HCT116 (cell line): ENCODE data around the gene SLC4A2. TPM values are rescaled to one million over a fixed set of nuclear protein-coding genes. Genes with fewer than 3 reads are reported as not detected.

Experiments
- ATAC-seq: fragments of 200-7000 bp; cut with Tn5 transposase; 2 replicates; pipeline ENCODE4 v1.9.1; 2020; ENCODE audit warnings: mild to moderate bottlenecking, moderate library complexity
- BruUV-seq: library from RNA; stranded (reverse); fragments of 400-500 nt; replicated peaks from 2 replicates; lab custom pipeline; 2021; lab: Mats Ljungman, UMichigan
- CTCF ChIA-PET: fragments of 300-600 bp; sonication (Branson Sonifier 250); formaldehyde crosslinking; loops from one replicate; lab custom pipeline; 2021; ENCODE audit warnings: antibody characterized with exemption; lab: Charles Lee
- POLR2A ChIA-PET: fragments of 300-600, 350-600 bp; sonication (Branson Sonifier 250); formaldehyde crosslinking; loops from one replicate; lab custom pipeline; 2021; ENCODE audit warnings: antibody characterized with exemption; lab: Charles Lee
- RAD21 ChIA-PET, 2 experiments: fragments of 300-600 bp; sonication (Branson Sonifier 250); formaldehyde crosslinking; loops; one replicate each; lab custom pipeline; 2023; ENCODE audit warnings: low total read pairs in 2 of 2; ENCODE audit not compliant: uncharacterized antibody in 2 of 2, unreplicated experiment in 2 of 2, low non-redundant PET in 1 of 2; lab: Charles Lee
- DNase-seq: peaks from one replicate; pipeline ENCODE4 v3.0.0-alpha.2; 2010; ENCODE audit warnings: low read depth, low spot score
- H2AFZ ChIP-seq: fragments of 200-600 bp; shearing (Covaris generic), sonication (generic); 2 replicates; pipeline ENCODE4 v1.6.1; 2017; ENCODE audit warnings: low read depth, mixed run types, mixed read lengths, antibody characterized with exemption, low read length; ENCODE audit not compliant: poor library complexity, severe bottlenecking
- H3K27ac ChIP-seq: 2 replicates; pipeline ENCODE4 v1.5.1; 2012; ENCODE audit warnings: low read depth, low read length
- H3K27me3 ChIP-seq: fragments of 200-600 bp; sonication (generic); 2 replicates; pipeline ENCODE4 v1.6.1; 2016; ENCODE audit warnings: mixed run types, low read length, mixed read lengths; ENCODE audit not compliant: insufficient read depth
- H3K36me3 ChIP-seq, 2 experiments: fragments of 200-500 bp in 1 of 2; fragments of 200-600 bp in 1 of 2; sonication (Bioruptor generic) in 1 of 2; sonication (generic) in 1 of 2; 2 replicates each; pipeline versions ENCODE4 v1.5.1 to v1.6.1; 2014 to 2016; ENCODE audit warnings: low read length in 2 of 2, inconsistent platforms in 1 of 2, mixed read lengths in 1 of 2, mixed run types in 1 of 2; ENCODE audit not compliant: insufficient read depth in 2 of 2, control insufficient read depth in 1 of 2
- H3K4me1 ChIP-seq, 2 experiments: fragments of 200-600 bp in 1 of 2; sonication (generic) in 1 of 2; 2 replicates each; pipeline versions ENCODE4 v1.5.1 to v1.6.1; 2012 to 2017; ENCODE audit warnings: low read length in 2 of 2, inconsistent platforms in 1 of 2, mild to moderate bottlenecking in 1 of 2, mixed read lengths in 1 of 2, mixed run types in 1 of 2, moderate library complexity in 1 of 2; ENCODE audit not compliant: insufficient read depth in 2 of 2, control insufficient read depth in 1 of 2
- H3K4me2 ChIP-seq: fragments of 200-600 bp; sonication (generic); 2 replicates; pipeline ENCODE4 v1.6.1; 2017; ENCODE audit warnings: mixed run types, low read length, mixed read lengths
- H3K4me3 ChIP-seq, 2 experiments: fragments of 200-600 bp in 1 of 2; sonication (generic) in 1 of 2; replicated peaks in 1 of 2; 2 replicates each; pipeline ENCODE4 v1.5.1; 2011 to 2016; ENCODE audit warnings: low read length in 2 of 2, control low read depth in 1 of 2, low read depth in 1 of 2, mild to moderate bottlenecking in 1 of 2, mixed read lengths in 1 of 2, mixed run types in 1 of 2
- H3K79me2 ChIP-seq: fragments of 200-600 bp; sonication (generic); 2 replicates; pipeline ENCODE4 v1.6.1; 2017; ENCODE audit warnings: mild to moderate bottlenecking, mixed run types, low read length, moderate library complexity, mixed read lengths; ENCODE audit not compliant: insufficient read depth
- H3K9ac ChIP-seq: fragments of 200-600 bp; sonication (generic); 2 replicates; pipeline ENCODE4 v1.6.1; 2016; ENCODE audit warnings: low read length, mixed read lengths
- H3K9me2 ChIP-seq: fragments of 200-600 bp; sonication (generic), shearing (Covaris generic); 2 replicates; pipeline ENCODE4 v1.6.1; 2017; ENCODE audit warnings: mixed run types, mild to moderate bottlenecking, moderate library complexity; ENCODE audit not compliant: insufficient read depth
- H3K9me3 ChIP-seq, 2 experiments: fragments of 200-500 bp in 1 of 2; fragments of 200-600 bp in 1 of 2; sonication (Bioruptor generic) in 1 of 2; sonication (generic) in 1 of 2; 2 replicates each; pipeline ENCODE4 v1.6.1; 2014 to 2017; ENCODE audit warnings: low read length in 2 of 2, mixed read lengths in 2 of 2, inconsistent platforms in 1 of 2, low read depth in 1 of 2, mild to moderate bottlenecking in 1 of 2, mixed run types in 1 of 2, moderate library complexity in 1 of 2; ENCODE audit not compliant: control insufficient read depth in 1 of 2, insufficient read depth in 1 of 2
- H4K20me1 ChIP-seq: fragments of 200-600 bp; sonication (generic), shearing (Covaris generic); 2 replicates; pipeline ENCODE4 v1.6.1; 2017; ENCODE audit warnings: mixed run types, mild to moderate bottlenecking, moderate library complexity; ENCODE audit not compliant: insufficient read depth
- POLR2AphosphoS5 ChIP-seq: IDR thresholded peaks from 2 replicates; pipeline ENCODE4 v1.6.1; 2011; ENCODE audit warnings: mild to moderate bottlenecking, low read depth, low read length, moderate library complexity
- ZFX ChIP-seq: fragments of 450-650 bp; IDR thresholded peaks from 2 replicates; pipeline ENCODE4 v1.6.1; 2017
- ZNF274 ChIP-seq: fragments of 200-500 bp; sonication (Bioruptor generic); IDR thresholded peaks from 2 replicates; pipeline ENCODE4 v1.6.1; 2014; ENCODE audit warnings: mild to moderate bottlenecking, low read depth, low read length, inconsistent platforms
- intact Hi-C: fragments of 100-400 bp; cut with micrococcal nuclease; formaldehyde crosslinking; loops from 2 replicates; pipeline ENCODE4 v1.10.0; 2022
- total RNA-seq: library from RNA; stranded (reverse); gene quantifications from one replicate; pipeline ENCODE4 v1.2.1, GENCODE V29; 2021; ENCODE audit not compliant: unreplicated experiment
- TF ChIP-seq, protein P1 (sequence below), 3 experiments: fragments of 200-600 bp in 1 of 3; sonication (generic) in 1 of 3; IDR thresholded peaks in 2 of 3; conservative IDR thresholded peaks in 1 of 3; 2 replicates each; pipeline ENCODE4 v1.5.1; 2012 to 2017; ENCODE audit warnings: low read depth in 2 of 3, low read length in 2 of 3, antibody characterized with exemption in 1 of 3, borderline replicate concordance in 1 of 3, control low read depth in 1 of 3, mild to moderate bottlenecking in 1 of 3, mixed read lengths in 1 of 3, mixed run types in 1 of 3, moderate library complexity in 1 of 3; ENCODE audit not compliant: insufficient read depth in 1 of 3

SLC4A2 gene
- total RNA-seq, 1 experiment from 2014 or later, result 240 TPM

- Histone ChIP-seq H2AFZ (no peak overlapping the region), H3K27me3 (no peaks in the 10 kb centered on the region), H3K4me1 (peaks cover 18 to 37% of the 10 kb centered on the region in 2 experiments; a peak in 3 of 4 replicates), H3K9me3 (no peaks in the 10 kb centered on the region), H3K27ac (peak overlapping the region; percentile 90), H4K20me1 (no peaks in the 10 kb centered on the region; the same call in 1 of the 2 replicates), H3K79me2 (peaks cover 65% of the 10 kb centered on the region), H3K9me2 (no peaks in the 10 kb centered on the region), H3K9ac (peak overlapping the region; percentile 94), H3K4me2 (peak overlapping the region; percentile 93), H3K4me3 (peak overlapping the region; percentile 90 to 98), H3K36me3 (peaks cover 0 to 17% of the 10 kb centered on the region in 2 experiments; a peak in 1 of 4 replicates)
- TF ChIP-seq ZFX (peak; percentile 92), POLR2AphosphoS5 (0 out of 2 replicates have a peak, but pooled peaks have one; percentile 34), ZNF274 (no peak)
- TF ChIP-seq, protein P1, sequence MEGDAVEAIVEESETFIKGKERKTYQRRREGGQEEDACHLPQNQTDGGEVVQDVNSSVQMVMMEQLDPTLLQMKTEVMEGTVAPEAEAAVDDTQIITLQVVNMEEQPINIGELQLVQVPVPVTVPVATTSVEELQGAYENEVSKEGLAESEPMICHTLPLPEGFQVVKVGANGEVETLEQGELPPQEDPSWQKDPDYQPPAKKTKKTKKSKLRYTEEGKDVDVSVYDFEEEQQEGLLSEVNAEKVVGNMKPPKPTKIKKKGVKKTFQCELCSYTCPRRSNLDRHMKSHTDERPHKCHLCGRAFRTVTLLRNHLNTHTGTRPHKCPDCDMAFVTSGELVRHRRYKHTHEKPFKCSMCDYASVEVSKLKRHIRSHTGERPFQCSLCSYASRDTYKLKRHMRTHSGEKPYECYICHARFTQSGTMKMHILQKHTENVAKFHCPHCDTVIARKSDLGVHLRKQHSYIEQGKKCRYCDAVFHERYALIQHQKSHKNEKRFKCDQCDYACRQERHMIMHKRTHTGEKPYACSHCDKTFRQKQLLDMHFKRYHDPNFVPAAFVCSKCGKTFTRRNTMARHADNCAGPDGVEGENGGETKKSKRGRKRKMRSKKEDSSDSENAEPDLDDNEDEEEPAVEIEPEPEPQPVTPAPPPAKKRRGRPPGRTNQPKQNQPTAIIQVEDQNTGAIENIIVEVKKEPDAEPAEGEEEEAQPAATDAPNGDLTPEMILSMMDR (IDR thresholded peaks at IDR 0.05 in 2 of 3, conservative IDR thresholded peaks at IDR 0.05 in 1 of 3; ENCODE audit: borderline replicate concordance in 1 of 3, insufficient read depth in 1 of 3, low read depth in 2 of 3, low read length in 2 of 3), result 0 out of 6 replicates have a peak, but pooled peaks of 2 of the 3 experiments have one; percentile 15 to 20
- ChIA-PET RAD21 (interaction anchor here in 1 of 2 experiments (0.6 kb wide), 1 partner anchor 80 kb away, joined by 5 read pairs; no protein-coding TSS in a partner anchor), POLR2A (no interaction called here), CTCF (interaction anchor here (1.0 kb wide), 1 partner anchor 11 kb away, joined by 3 read pairs; no protein-coding TSS in a partner anchor)
- intact Hi-C loops, result no loop called here
- BruUV-seq, result no TSS peak
- ATAC-seq, result peak; percentile 19
- DNase-seq, result no peak
Observed at GRCh38 chr7:151087245-151088018, 28.0 kb downstream of the SLC4A2 start.
